GM13976 (cell line): Measurements from ENCODE around the gene KMT5B.
"Not testable (repeated sequence)": the region's sequence is repeated elsewhere in the genome, so short reads cannot be mapped to it uniquely, and the experiment has no call there.

Experiments
- DNase-seq: peaks from one replicate; pipeline ENCODE4 v3.0.0; 2012; ENCODE audit warnings: low spot score
- in situ Hi-C: fragments of 300-500 bp; cut with MboI; formaldehyde crosslinking; loops from one replicate; pipeline ENCODE4 v1.12.0; 2022; ENCODE audit warnings: low sequenced_read_pairs, mixed read lengths, inconsistent platforms; ENCODE audit not compliant: unreplicated experiment
- TF ChIP-seq, protein P1 (sequence below): IDR thresholded peaks from 2 replicates; pipeline ENCODE4 v1.5.1; 2012; ENCODE audit warnings: borderline replicate concordance, mild to moderate bottlenecking; ENCODE audit not compliant: insufficient read depth; ENCODE audit errors: extremely low read depth, missing control alignments, control extremely low read depth

KMT5B gene

DNA sequence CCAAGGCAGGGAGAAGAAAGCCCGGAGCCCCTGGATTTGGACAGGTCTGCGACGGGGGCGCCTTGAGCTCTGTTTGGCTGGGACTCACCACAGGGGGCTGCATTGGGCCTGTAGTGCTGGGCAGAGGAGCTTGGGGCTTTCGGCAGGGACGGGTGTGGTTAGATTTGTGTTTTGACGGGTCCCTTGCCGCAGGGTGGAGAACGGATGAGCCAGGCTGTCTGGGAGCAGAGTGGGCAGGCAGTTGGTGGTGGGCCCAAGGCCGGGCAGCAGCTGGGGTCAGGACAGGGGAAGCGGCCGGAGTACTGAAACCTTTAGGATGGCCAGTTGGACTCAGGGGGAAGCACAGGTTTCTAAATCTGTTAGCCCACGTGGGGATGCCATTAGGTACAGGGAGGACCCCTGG, 45.3 kb upstream of the KMT5B start:
- DNase-seq = no peak
- TF ChIP-seq, protein P1, sequence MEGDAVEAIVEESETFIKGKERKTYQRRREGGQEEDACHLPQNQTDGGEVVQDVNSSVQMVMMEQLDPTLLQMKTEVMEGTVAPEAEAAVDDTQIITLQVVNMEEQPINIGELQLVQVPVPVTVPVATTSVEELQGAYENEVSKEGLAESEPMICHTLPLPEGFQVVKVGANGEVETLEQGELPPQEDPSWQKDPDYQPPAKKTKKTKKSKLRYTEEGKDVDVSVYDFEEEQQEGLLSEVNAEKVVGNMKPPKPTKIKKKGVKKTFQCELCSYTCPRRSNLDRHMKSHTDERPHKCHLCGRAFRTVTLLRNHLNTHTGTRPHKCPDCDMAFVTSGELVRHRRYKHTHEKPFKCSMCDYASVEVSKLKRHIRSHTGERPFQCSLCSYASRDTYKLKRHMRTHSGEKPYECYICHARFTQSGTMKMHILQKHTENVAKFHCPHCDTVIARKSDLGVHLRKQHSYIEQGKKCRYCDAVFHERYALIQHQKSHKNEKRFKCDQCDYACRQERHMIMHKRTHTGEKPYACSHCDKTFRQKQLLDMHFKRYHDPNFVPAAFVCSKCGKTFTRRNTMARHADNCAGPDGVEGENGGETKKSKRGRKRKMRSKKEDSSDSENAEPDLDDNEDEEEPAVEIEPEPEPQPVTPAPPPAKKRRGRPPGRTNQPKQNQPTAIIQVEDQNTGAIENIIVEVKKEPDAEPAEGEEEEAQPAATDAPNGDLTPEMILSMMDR = no peak
- in situ Hi-C loops = loop anchor here (5.0 kb wide), 1 partner anchor 39 kb away; no protein-coding TSS in a partner anchor

DNA sequence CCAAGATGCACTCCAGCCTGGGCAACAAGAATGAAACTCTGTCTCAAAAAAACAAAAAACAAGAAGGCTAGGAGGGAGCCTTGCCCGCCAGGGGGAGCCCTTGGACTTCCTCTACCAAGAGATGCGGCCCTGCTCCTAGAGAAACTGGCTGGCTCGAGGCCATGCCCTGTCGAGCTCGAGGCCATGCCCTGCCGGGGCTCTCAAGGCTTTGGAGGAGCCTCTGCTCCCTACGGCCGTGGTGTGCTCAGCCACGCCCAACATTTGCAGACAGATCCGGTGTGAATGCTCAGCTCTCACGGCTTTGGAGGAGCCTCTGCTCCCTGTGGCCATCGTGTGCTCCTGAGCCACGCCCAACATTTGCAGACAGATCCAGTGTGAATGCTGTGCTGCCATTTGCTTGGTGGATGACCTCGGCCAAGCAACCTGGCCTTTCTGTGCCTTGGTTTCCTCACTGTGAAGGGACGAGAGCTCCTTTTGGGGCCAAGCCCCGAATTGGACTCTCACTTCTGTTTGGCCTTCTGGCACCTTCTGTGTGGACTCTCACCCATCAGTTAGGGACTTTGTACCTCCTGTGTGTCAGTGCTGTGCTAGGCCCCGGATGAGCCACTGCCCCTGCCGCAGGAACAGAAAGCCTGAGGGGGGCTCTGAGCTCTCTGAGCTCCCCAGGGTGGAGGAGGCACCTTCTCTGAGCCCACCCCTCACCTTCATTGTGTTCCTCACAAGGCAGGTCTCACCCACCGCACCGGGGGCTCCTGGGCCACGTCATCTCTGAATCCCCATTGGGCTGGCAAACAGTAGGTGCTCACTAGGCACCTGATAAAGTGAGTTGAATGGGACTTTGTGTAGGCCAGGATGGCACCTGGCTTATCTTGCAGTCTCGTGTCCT, 44.6 kb upstream of the KMT5B start:
- in situ Hi-C loops = loop anchor here (5.0 kb wide), 1 partner anchor 40 kb away; no protein-coding TSS in a partner anchor
- peak; percentile 90 for DNase-seq
- TF ChIP-seq, protein P1 = peak; percentile 76

DNA sequence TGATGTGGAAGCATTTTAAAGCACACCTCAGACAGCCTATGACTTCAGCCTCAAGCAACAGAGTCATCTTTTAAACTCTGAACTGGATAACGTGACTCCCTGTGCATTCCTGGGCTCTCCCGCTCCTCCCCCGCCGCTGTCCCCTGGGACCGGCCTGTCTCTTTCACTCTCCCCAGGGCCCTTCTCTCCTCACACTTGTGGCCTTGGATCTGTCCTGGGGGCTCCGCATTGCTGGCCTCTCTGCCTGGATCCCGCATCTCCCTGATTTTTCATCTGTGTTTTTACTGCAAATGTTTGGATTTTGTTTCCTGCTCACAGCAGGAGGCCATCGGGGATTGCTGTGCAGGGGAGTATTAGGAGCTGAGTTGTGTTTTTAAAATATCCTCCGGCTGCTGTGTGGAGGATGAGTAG, 43.2 kb upstream of the KMT5B start:
- in situ Hi-C loops = loop anchor here (5.0 kb wide), 1 partner anchor 41 kb away; no protein-coding TSS in a partner anchor
- TF ChIP-seq, protein P1 = no peak
- DNase-seq = no peak

DNA sequence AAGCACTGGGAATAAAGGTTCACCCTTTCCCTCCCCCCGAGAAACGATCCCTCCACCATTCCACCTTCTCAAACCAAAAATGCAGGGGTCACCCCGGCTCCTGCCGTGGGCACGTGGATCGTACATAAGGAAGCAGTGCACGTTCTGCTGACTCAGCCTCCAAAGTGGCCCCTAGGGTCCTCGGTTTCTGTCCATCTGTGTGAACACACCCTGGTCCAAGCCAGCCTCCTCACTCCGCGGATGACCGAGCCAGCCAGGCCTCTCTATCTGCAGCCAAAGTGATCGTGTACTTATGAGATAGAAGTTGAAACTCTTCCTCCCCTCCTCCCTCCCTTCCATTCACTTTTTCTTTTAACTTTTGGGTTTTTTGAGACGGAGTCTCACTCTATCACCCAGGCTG, 42.4 kb upstream of the KMT5B start:
- no peak for DNase-seq
- in situ Hi-C loops = loop anchor here (5.0 kb wide), 1 partner anchor 42 kb away; no protein-coding TSS in a partner anchor

DNA sequence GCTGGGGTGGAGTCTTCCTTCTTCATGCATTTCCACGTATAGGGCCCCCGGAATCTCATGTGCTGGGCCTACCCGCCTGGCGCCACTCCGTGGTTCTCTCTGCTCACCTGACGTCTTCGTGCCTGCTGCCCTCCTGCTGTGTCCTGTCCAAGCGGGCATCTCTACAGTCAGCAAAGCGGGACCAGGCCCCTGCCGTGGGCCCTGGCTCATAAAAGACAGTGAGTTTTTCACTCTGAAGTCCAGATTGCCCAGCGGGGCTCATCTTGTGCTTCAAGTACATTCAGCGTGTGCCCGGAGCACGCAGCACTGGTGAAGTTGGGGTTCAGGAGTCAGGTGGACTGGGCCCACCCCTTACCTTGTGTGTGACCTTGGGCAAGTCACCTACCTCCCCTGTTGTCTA, 41.3 kb upstream of the KMT5B start:
- TF ChIP-seq, protein P1 = no peak
- DNase-seq = no peak
- in situ Hi-C loops = no loop called here

More for the DNA sequence above, 42.4 kb upstream of the KMT5B start:
- TF ChIP-seq, protein P1 = no peak

DNA sequence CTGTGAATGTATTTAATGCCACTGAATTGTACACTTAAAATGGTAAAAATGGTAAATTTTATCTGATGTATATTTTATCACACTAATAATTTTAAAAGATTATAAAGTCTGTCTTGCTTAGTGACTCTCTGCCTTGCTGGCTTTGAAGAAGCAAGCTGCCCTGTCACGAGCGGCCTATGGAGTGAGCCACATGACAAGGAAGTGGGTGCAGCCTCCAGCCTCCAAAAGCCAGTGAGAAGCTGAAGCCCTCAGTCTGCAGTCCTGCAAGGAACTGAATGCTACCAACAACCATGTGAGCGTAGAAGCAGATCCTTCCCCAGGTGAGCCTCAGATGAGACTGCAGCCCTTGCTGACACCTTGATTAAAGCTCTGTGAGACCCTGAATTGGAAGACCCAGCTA, 38.7 kb upstream of the KMT5B start:
- in situ Hi-C loops = no loop called here
- no peak for DNase-seq

DNA sequence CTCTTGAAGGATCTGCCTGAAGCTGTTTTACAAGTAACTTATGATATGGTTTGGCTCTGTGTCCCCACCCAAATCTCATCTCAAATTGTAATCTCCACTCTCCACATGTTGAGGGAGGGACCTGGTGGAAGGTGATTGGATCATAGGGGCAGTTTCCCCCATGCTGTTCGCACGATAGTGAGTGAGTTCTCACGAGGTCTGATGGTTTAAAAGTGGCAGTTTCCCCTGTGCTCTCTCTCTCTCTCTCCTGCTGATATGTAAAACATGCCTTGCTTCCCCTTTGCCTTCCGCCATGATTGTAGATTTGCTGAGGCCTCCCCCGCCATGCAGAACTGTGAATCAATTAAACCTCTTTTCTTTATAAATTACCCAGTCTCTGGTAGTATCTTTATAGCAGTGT, 31.8 kb upstream of the KMT5B start:
- in situ Hi-C loops, DNase-seq: not testable (repeated sequence)

More for the DNA sequence above, 38.7 kb upstream of the KMT5B start:
- TF ChIP-seq, protein P1 = no peak

DNA sequence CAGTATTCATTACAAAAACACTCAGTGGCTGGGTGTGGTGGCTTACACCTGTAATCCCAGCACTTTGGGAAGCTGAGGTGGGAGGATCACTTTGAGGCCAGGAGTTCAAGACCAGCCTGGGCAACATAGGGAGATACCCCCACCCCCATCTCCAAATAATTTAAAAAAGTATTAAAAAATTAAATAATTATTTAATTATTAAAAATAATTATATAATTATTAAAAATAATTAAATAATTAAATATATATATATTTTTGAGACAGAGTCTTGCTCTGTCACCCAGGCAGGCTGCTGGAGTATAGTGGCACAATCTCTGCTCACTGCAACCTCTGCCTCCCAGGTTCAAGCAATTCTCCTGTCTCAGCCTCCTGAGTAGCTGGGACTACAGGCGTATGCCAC, 30.8 kb upstream of the KMT5B start:
- in situ Hi-C loops, DNase-seq: not testable (repeated sequence)
